Stimulated activated CD4-positive, alpha-beta T cell treated with anti-CD3 and anti-CD28 coated beads, TNF-alpha, amount 100 ng/mL, for 24 hours (primary cell): Measurements from ENCODE around the gene STK25.
"Not testable (repeated sequence)": the region's sequence is repeated elsewhere in the genome, so short reads cannot be mapped to it uniquely, and the experiment has no call there.

ENCODE experiments used
- DNase-seq, 3 experiments: peaks; one replicate each; pipeline ENCODE4 v3.0.0-alpha.2; 2020; ENCODE audit warnings: low read depth in 3 of 3

The STK25 gene

DNA sequence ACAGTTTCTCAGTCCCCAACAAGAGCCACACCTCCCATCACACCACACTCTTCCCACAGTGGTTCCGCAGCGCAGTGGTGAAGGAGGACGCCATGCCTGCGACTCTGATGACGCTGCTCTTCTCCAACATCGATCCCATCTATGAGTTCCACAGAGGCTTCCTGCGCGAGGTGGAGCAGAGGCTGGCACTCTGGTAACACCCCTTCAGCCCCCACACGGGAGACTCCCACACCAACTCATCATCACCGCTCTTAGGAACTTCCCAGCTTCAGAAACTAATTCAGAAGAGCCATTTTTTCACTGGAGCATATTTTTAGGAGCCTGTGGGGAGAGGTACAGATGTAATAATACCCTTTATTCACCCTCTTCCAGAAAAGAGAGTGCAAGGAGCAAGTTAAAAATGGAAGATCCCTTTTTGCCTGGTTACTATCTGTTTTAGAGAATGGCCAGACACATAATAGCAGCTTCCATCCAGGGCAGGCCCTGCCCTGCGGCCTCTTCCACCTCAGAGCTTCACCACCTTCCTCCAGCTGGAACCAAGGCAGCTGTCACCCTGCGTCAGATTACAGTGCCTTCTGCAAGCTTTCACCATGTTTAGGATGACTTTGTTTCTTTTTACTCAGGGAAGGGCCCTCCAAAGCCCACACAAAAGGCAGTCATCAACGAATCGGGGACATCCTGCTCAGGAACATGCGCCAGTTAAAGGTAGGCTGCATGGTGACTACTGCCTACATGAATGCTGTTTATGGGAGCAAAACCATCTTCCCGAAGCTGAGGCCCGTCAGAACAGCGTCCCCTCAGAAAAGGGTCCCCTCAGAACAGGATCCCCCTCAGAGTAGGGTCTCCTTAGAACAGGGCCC lies 44.9 kb downstream of the STK25 start:
- no peak for DNase-seq

DNA sequence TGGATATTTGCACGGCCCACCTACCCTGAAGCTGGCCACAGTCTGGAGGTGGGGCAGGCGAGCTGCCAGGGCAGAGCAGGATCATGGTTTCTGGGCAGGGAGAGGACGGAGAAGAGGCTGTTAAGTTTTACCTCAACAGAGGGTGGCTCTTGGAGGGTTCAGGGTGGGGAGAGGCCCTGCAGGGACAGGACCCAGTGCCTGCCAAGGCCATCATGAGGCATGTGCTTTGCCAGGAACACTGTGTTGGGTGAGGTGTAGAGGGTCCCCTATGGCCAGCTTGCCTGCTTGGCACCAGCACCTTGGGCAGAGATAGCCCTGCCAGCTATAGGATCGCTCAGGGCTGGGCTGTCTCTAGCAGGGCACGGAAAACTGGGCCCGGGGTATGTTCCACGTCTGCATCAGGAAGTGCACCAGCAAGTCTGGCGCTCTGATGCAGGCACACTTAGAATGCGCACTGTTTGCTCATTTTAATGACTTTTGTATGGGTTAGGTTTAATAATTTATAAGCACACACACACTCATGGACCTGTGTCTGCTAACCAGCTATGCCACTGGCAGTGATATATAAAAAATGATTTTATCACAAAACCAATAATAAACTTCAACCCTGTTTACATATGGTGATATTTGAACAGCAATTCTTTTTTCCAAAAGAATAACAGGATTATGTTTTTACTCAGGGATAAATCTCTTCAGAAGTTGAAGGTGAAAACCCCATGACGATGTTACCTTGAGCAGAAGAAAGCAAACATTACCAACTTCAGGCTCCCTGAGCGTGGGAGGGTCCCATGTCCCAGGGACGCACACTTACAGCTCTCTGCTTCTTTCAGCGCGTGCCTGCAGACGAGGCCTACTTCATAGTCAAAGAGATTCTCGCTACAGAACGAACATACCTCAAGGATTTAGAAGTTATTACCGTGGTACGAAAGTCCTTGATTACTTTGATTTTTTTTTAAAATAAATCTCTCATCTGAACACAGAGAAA lies 46.4 kb downstream of the STK25 start:
- no peak for DNase-seq

DNA sequence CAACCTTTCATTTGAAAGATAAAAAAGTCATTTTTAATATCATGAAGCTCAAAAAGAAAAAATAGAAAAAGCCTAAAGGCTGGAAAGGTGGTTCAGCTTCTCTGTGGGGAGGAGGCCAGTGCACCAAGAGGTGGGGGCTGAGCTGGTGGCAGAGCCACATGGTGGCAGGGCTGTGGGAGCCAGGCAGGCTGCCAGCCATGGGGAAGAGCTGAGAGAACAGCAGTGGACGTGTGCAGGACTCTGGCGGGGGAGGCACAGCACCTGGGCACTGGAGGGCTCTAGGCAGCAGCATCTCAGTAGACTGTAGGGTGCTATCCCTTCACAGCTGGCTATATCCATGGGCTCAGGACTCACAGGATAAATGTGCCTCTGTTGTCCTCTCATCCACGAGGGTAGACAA lies 47.8 kb downstream of the STK25 start:
- DNase-seq = no peak

DNA sequence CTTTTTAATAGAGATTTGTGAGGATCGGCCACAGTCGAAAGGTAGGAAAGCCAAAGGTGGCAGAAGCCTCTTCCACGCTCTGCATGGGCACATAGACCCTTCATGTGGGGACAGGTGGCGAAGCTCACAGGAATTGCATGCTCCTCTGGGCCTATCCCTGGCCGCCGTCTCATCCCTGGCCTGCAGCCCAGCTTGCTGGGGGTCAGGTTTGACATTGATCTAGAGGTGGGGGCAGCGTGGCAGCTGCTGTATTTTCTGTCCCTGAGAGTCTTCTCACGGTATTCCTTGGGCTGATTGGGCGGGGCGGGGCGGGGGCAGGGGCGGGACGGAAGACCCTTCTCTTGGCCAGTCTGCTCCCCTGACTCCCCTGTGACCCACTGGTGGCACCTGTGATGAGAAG lies 48.9 kb downstream of the STK25 start:
- no peak for DNase-seq

DNA sequence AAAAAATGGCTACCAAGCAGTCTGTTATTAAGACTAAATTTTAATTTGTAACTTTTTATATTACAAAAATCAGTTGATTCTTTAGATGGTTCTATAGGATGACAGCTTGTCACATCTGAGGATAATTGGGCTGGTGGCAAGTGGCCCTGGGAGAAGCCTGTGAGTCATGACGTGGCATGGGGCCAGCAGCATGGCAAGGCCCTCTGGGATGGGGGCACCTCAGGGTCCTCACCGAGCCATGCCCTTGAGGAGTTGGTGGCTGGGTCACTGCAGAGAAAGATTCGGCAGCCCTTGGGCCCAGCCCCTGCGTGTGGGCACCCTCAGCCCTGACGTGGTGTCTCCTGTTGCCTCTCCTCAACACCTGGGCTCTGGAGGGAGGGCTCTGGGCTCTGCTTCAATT lies 49.7 kb downstream of the STK25 start:
- DNase-seq = no peak

DNA sequence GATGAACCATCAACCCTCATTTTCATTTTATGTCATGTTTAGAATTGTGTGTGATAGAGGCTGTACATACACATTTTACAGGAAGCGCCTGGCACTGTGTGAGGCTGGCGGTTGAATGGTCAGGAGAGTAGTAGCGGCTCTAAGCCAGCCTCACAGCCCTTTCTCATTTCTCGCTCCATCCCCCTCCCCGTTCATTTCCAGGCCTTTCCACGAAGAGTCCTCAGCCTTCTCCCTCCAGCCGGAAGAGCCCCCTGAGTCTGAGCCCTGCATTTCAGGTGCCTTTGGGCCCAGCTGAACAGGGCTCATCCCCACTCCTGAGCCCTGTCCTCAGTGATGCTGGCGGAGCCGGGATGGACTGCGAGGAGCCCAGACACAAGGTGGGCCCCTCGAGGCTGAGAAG lies 51.8 kb downstream of the STK25 start:
- no peak for DNase-seq

DNA sequence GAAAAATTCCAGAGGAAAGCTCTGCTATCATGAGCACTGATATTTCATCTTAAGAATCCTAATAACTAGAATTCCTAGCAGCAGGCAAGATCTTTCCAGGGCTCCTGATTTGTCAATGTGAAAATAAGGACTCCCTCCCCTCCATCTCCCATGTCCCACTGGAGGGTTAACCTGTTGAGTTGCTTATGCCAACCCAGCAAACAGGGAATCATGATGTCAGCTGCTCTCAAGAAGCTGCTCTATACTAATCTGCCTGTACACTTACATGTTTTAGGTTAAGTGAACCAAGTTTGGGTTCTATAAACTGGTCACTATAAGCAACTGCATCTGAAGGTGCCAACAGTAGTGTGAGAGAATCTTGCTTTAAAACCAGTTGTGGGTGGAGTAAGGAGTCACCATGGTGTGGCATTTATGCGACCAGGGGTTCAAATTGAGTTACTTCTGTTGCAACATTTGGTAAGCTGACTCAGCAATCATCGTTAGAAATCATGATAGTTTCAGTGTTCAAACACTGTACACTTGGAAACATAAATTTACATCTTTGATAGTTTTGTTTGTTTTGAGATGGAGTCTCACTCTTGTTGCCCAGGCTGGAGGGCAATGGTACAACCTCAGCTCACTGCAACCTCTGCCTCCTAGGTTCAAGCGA lies 53.4 kb downstream of the STK25 start:
- DNase-seq = no peak

DNA sequence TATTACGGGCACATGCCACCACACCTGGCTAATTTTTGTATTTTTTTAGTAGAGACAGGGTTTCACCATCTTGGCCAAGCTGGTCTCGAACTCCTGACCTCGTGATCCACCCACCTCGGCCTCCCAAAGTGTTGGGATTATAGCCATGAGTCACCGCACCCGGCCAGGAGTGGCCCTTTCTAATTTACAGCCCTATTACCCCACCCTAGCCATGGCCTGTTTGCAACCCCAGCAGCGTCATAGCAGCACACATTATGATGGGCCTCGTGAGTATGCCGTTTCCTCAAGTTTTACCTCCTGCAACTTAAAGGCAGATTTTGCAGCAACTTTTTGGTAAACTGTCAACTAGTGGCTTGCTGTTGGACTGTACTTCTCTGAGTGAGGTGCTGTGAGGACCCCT lies 54.5 kb downstream of the STK25 start:
- not testable (repeated sequence) for DNase-seq

DNA sequence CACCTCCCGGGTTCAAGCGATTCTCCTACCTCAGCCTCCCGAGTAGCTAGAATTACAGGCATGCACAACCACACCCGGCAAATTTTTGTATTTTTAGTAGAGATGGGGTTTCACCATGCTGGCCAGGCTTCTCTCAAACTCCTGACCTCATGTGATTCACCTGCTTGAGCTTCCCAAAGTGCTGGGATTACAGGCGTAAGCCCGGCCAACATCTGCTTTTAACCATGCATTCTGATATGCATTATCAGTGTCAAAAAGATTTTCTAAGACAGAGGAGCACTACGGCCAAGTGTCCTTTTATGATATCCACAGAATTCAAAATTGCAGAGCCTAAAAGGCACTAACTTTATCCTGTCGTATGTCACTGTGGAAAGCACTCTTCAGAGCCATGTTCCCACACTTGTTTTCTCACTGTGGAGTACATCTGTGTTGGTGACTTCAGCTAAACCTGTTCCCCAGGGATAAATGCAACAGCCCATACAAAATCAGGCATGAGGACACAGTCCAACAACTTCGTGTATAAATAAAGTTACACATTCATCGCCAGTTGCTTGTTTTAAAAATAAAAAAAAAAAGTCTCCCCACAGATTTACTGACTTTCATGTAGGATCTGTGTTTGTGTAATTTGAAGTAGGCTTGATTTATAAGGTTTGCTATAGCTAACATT lies 56.4 kb downstream of the STK25 start:
- no peak for DNase-seq

DNA sequence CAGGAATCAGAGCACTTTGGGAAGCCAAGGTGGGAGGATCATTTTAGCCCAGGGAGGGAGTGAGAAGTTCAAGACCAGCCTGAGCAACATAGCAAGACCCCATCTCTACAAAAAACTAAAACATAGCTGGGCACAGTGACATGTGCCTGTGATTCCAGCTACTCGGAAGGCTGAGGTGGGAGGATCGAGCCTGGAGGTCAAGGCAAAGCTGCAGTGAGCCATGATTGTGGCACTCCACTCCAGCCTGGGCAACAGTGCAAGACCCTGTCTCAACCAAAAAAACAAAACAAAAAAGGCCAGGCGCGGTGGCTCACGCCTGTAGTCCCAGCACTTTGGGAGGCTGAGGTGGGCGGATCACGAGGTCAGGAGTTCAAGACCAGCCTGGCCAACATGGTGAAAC lies 58.3 kb downstream of the STK25 start:
- not testable (repeated sequence) for DNase-seq

DNA sequence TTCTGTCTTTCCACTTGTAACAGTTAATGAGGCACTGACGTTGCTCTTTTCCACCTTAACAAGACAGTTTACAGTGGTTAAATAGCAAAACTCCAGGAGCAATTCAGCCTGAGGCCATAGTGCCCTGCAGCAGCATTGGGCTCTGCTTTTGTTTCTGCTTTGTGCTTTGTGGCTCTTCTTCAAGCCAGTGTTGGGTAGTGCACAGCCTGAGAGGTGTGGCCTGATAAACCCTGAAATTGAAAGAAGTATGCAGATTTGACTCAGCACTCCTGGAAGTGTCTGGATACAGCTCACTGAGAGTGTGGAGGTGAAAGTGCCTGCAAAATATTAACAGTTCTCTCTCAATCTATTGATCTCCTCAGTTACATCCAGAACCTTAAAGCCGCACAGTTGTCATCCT lies 63.0 kb downstream of the STK25 start:
- no peak for DNase-seq

DNA sequence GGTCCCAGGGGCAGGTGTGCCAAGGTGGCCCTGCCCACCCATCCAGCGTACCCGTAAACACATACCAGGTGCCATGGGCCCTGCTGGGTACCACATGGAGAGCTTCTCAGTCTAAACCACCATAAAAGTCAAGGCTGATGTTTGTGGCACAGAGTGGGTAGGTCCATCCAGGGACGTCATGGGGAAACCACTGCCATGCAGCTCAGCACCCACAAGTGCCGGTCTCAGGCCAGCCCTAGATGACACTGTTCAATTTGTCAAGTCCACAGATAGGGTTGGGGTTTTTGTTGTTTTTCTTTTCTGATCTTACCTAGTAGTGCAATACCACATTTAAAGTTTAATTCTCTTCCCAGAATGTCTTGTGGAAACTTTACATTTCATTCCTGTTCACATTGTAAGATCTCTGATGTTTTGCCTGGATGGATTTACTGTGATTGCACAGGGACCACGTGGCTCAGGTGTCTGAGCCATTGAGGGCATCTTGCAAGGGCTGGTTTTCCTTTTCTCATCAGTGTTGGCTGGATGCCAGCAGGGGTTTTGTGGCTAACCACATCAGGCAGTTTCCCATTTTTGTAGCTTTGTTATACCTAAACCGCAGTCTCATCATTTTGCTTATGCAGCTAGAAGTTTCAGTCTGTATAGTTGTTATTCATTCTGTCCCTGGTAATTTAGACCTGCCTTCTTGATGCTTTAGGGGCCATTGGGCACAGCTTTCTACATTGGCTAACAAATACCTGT lies 64.7 kb downstream of the STK25 start:
- peak; percentile 88 to 93 (median 90) for DNase-seq
